ENCODE measurements around the gene SLC50A1. TPM values are rescaled to one million over a fixed set of nuclear protein-coding genes. Genes with fewer than 3 reads are reported as not detected.
A peak's percentile ranks its signal among the peaks of the same experiment; 100 is the strongest.

Gene SLC50A1
- total RNA-seq, 1 experiment from 2014 or later = 23.4 TPM

- peak; percentile 80 to 85 for DNase-seq (ENCODE audit: low read depth in 1 of 2, low spot score in 2 of 2)
- Histone ChIP-seq H3K27me3 (replicated peaks) (peaks cover 29% of the 10 kb centered on the region), H3K36me3 (no peaks in the 10 kb centered on the region), H3K4me3 (no peak overlapping the region), H3K9me3 (replicated peaks) (no peaks in the 10 kb centered on the region), H3K4me1 (replicated peaks) (peaks cover 62% of the 10 kb centered on the region), H3K27ac (peak overlapping the region; percentile 12)
Measured at GRCh38 chr1:155124503-155125463, 10.9 kb upstream of the SLC50A1 start.

DNA sequence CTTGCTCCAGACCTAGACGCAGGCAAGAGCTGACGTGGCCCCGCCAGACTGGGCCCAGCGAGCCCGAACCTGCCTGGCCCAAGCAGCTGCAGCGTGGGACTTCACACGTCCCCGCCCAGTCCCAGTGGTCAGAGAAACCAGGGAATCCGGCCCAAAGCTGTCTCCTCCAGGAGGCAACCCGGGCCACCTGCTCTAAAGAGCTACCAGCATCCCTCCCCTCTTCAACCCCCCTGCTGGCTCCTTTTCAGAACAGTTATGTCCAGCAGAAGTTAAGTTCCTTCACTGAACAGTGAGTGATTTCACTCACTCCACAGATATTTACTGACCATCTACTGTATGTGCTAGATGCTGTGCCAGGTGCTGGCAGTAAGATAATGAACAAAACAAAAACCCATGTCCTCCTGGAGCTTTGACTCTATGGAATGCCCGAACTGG, 10.1 kb upstream of the SLC50A1 start:
- no peaks in the 10 kb centered on the region for H3K36me3 ChIP-seq
- no peaks in the 10 kb centered on the region for H3K9me3 ChIP-seq (replicated peaks)
- no peak overlapping the region for H3K27ac ChIP-seq
- no peak overlapping the region for H3K4me3 ChIP-seq
- H3K27me3 ChIP-seq (replicated peaks) = peaks cover 23% of the 10 kb centered on the region
- H3K4me1 ChIP-seq (replicated peaks) = peaks cover 65% of the 10 kb centered on the region
- DNase-seq (ENCODE audit: low read depth in 1 of 2, low spot score in 2 of 2) = no peak

- Histone ChIP-seq H3K9me3 (replicated peaks) (no peaks in the 10 kb centered on the region), H3K27ac (no peak overlapping the region), H3K4me1 (replicated peaks) (peaks cover 65% of the 10 kb centered on the region), H3K4me3 (peak overlapping the region; percentile 37; the same call in 1 of the 2 replicates), H3K27me3 (replicated peaks) (peaks cover 23% of the 10 kb centered on the region), H3K36me3 (no peaks in the 10 kb centered on the region)
- DNase-seq (ENCODE audit: low read depth in 1 of 2, low spot score in 2 of 2) = peak in 1 of 2 experiments; percentile 26
Measured at GRCh38 chr1:155125946-155126555, 9.6 kb upstream of the SLC50A1 start.

GRCh38 chr1:155126556-155127104, 9.0 kb upstream of the SLC50A1 start:
- peaks cover 65% of the 10 kb centered on the region for H3K4me1 ChIP-seq (replicated peaks)
- H3K27me3 ChIP-seq (replicated peaks) = peaks cover 23% of the 10 kb centered on the region
- H3K27ac ChIP-seq = no peak overlapping the region; the same call in 1 of the 2 replicates
- no peaks in the 10 kb centered on the region for H3K36me3 ChIP-seq
- H3K4me3 ChIP-seq = peak overlapping the region; percentile 37
- DNase-seq (ENCODE audit: low read depth in 1 of 2, low spot score in 2 of 2) = peak in 1 of 2 experiments; percentile 55
- H3K9me3 ChIP-seq (replicated peaks) = no peaks in the 10 kb centered on the region

GRCh38 chr1:155127105-155127966, 8.3 kb upstream of the SLC50A1 start, which contains the start of gene EFNA1:
TSS of gene EFNA1 (plus strand) at chr1:155127876. CDS start at chr1:155127978, 102 bp downstream.
- no peaks in the 10 kb centered on the region for H3K36me3 ChIP-seq
- H3K27me3 ChIP-seq (replicated peaks) = peaks cover 23% of the 10 kb centered on the region
- peak within 1 kb of the TSS; percentile 37 for H3K4me3 ChIP-seq
- peak; percentile 80 to 81 for DNase-seq (ENCODE audit: low read depth in 1 of 2, low spot score in 2 of 2)
- peaks cover 65% of the 10 kb centered on the region for H3K4me1 ChIP-seq (replicated peaks)
- no peak within 1 kb of the TSS; the same call in 1 of the 2 replicates for H3K27ac ChIP-seq
- no peaks in the 10 kb centered on the region for H3K9me3 ChIP-seq (replicated peaks)

- H3K36me3 ChIP-seq = no peaks in the 10 kb centered on the region
- no peaks in the 10 kb centered on the region for H3K9me3 ChIP-seq (replicated peaks)
- H3K4me1 ChIP-seq (replicated peaks) = peaks cover 65% of the 10 kb centered on the region
- peaks cover 23% of the 10 kb centered on the region for H3K27me3 ChIP-seq (replicated peaks)
- peak in 1 of 2 experiments; percentile 42 for DNase-seq (ENCODE audit: low read depth in 1 of 2, low spot score in 2 of 2)
- H3K4me3 ChIP-seq = peak overlapping the region; percentile 37
- no peak overlapping the region for H3K27ac ChIP-seq
Measured at GRCh38 chr1:155127967-155128754, 7.5 kb upstream of the SLC50A1 start.

DNA sequence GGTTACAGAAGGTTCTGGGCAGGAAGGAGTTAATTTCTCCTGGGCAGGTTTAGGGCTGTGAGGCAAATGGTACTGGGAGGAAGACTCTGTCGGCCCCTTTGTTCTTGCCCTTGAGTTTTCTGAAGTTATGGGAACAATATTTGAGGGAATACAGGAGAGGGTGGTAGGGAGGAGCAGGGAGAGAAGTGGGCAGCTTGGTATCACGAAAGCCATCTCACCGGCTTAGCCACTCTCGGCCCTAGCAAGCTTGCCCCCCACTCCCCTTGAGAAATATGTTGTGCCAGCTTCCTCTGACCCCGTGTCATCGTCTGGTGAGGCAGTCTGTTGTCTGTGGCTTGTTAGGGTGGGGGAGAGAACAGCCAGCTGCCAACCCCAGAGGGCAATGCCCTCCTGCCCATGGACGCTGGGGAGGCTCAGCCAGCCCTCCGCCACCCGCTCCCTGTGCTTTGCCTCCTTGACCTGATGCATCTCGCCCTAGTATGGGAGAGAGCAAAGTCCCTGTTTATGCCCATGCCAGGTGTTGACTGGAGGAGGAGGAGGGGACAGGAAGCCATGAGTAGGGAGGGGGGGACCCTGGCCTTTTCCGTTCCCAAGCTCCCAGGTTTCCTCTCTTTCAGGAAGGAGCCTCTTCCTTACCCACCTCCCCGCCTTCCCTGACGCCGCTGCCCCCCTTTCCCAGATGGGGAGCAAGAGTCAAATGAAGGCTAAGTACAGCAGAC, 6.7 kb upstream of the SLC50A1 start:
- Histone ChIP-seq H3K9me3 (replicated peaks) (no peaks in the 10 kb centered on the region), H3K27me3 (replicated peaks) (peaks cover 23% of the 10 kb centered on the region), H3K36me3 (0 out of 2 replicates have a peak, but pooled peaks cover 2% of the 10 kb centered on the region), H3K27ac (no peak overlapping the region), H3K4me3 (no peak overlapping the region), H3K4me1 (replicated peaks) (peaks cover 60% of the 10 kb centered on the region)
- DNase-seq (ENCODE audit: low read depth in 1 of 2, low spot score in 2 of 2) = no peak

DNA sequence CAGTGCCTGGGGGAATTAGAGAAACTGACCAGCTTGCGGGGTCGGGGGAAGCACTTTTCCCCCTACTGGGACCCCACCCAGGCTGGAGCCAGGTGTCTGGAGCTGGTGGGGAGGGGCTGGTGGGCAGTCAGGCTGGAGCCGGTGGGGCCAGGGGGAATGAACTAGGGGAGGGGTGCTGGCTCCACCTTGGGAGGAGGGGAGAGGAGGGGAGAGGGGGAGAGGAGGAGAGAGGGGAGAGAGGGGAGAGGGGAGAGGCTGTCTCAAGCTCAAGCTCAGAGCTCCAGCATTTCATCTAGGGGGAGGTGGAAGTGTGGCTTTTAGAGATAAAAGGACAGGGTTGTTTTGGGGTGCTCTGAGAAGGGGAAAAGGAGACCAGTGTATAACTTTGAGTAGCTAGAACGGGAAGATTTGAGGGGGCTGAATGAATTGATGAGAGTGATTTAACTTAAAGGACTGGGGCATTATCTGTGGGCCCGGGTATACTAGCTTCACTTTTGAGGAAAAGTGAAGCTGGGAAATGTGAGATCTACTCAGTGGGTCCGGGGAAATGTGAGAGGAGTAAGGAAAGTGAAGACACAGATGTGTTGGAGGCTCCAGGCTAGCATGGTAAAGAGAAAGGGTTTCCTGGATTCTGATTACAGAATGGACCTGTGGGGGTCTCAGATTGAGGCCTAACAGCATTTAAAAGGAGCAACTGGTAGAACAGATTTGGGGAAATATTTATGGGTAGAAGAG, 5.2 kb upstream of the SLC50A1 start:
- DNase-seq (ENCODE audit: low read depth in 1 of 2, low spot score in 2 of 2) = no peak
- Histone ChIP-seq H3K4me1 (replicated peaks) (peaks cover 57% of the 10 kb centered on the region), H3K36me3 (0 out of 2 replicates have a peak, but pooled peaks cover 6% of the 10 kb centered on the region), H3K4me3 (no peak overlapping the region), H3K27ac (no peak overlapping the region), H3K27me3 (replicated peaks) (peaks cover 23% of the 10 kb centered on the region), H3K9me3 (replicated peaks) (no peaks in the 10 kb centered on the region)

DNA sequence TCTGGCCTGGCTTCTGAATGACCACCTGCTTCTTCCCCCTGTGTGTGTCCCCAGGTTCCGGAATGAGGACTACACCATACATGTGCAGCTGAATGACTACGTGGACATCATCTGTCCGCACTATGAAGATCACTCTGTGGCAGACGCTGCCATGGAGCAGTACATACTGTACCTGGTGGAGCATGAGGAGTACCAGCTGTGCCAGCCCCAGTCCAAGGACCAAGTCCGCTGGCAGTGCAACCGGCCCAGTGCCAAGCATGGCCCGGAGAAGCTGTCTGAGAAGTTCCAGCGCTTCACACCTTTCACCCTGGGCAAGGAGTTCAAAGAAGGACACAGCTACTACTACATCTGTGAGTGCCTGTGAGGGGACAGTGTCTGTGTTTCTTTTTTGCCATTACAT, 4.4 kb upstream of the SLC50A1 start:
- Histone ChIP-seq H3K4me1 (replicated peaks) (peaks cover 51% of the 10 kb centered on the region), H3K9me3 (replicated peaks) (no peaks in the 10 kb centered on the region), H3K27me3 (replicated peaks) (peaks cover 18% of the 10 kb centered on the region), H3K4me3 (no peak overlapping the region), H3K36me3 (0 out of 2 replicates have a peak, but pooled peaks cover 6% of the 10 kb centered on the region), H3K27ac (no peak overlapping the region)
- DNase-seq (ENCODE audit: low read depth in 1 of 2, low spot score in 2 of 2) = no peak

- peaks cover 13% of the 10 kb centered on the region for H3K27me3 ChIP-seq (replicated peaks)
- no peaks in the 10 kb centered on the region for H3K9me3 ChIP-seq (replicated peaks)
- H3K4me1 ChIP-seq (replicated peaks) = peaks cover 51% of the 10 kb centered on the region
- H3K27ac ChIP-seq = no peak overlapping the region
- DNase-seq (ENCODE audit: low read depth in 1 of 2, low spot score in 2 of 2) = no peak
- peaks cover 6% of the 10 kb centered on the region; the same call in 1 of the 2 replicates for H3K36me3 ChIP-seq
- H3K4me3 ChIP-seq = no peak overlapping the region
Measured at GRCh38 chr1:155131856-155132255, 3.8 kb upstream of the SLC50A1 start.

DNA sequence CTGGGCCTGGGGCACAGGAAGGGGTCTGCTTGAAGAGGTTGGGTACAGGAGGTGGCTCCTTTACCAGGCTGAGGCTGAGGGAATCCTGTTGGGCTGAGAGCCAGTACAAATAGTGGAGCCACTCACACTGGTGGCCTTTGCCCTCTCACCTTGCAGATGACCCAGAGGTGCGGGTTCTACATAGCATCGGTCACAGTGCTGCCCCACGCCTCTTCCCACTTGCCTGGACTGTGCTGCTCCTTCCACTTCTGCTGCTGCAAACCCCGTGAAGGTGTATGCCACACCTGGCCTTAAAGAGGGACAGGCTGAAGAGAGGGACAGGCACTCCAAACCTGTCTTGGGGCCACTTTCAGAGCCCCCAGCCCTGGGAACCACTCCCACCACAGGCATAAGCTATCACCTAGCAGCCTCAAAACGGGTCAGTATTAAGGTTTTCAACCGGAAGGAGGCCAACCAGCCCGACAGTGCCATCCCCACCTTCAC, 1.8 kb upstream of the SLC50A1 start:
- no peak overlapping the region for H3K4me3 ChIP-seq
- peaks cover 37% of the 10 kb centered on the region for H3K4me1 ChIP-seq (replicated peaks)
- no peak for DNase-seq (ENCODE audit: low read depth in 1 of 2, low spot score in 2 of 2)
- H3K9me3 ChIP-seq (replicated peaks) = no peaks in the 10 kb centered on the region
- no peak overlapping the region for H3K27ac ChIP-seq
- H3K36me3 ChIP-seq = peaks cover 23% of the 10 kb centered on the region
- H3K27me3 ChIP-seq (replicated peaks) = no peaks in the 10 kb centered on the region
